ENCODE measurements around the gene PLPPR1. TPM values are rescaled to one million over a fixed set of nuclear protein-coding genes. Genes with fewer than 3 reads are reported as not detected.

The PLPPR1 gene
- total RNA-seq, 1 experiment from 2014 or later, result not detected

- ATAC-seq, result peak; percentile 79
Measured at GRCh38 chr9:101176384-101176783, 147.9 kb downstream of the PLPPR1 start.

More at GRCh38 chr9:101176384-101176783, 147.9 kb downstream of the PLPPR1 start:
- no peak overlapping the region for H3K4me3 ChIP-seq (replicated peaks in 1 of 2; ENCODE audit: low read depth in 1 of 2, low read length in 2 of 2)
- no peaks in the 10 kb centered on the region for H3K79me2 ChIP-seq (ENCODE audit: insufficient read depth, low read length)
- intact Hi-C loops (cut with micrococcal nuclease), result no loop called here
- H3K27me3 ChIP-seq (ENCODE audit: insufficient read depth, low read length), result peaks cover 4% of the 10 kb centered on the region; the same call in 1 of the 2 replicates
- no peak overlapping the region for H3K4me2 ChIP-seq (ENCODE audit: low read length)
- no peaks in the 10 kb centered on the region for H3K36me3 ChIP-seq (ENCODE audit: control insufficient read depth in 1 of 2, insufficient read depth in 2 of 2, low read length in 2 of 2)
- H3K9me2 ChIP-seq (ENCODE audit: insufficient read depth), result no peaks in the 10 kb centered on the region
- no peak overlapping the region for H3K27ac ChIP-seq (ENCODE audit: low read depth, low read length)
- ChIA-PET POLR2A (no interaction called here), CTCF (no interaction called here), RAD21 (ENCODE audit: low non-redundant PET in 1 of 2, low total read pairs in 2 of 2, uncharacterized antibody in 2 of 2, unreplicated experiment in 2 of 2) (no interaction called here)
- no peak for TF ChIP-seq ZNF274 (IDR thresholded peaks at IDR 0.05; ENCODE audit: low read depth, low read length)
- TF ChIP-seq CTCF (IDR thresholded peaks at IDR 0.05 in 2 of 3, conservative IDR thresholded peaks at IDR 0.05 in 1 of 3; ENCODE audit: borderline replicate concordance in 1 of 3, insufficient read depth in 1 of 3, low read depth in 2 of 3, low read length in 2 of 3), result peak in 2 of 3 experiments; percentile 56 to 62; a peak in 4 of 6 replicates
- TF ChIP-seq TCF7L2 (IDR thresholded peaks at IDR 0.05; ENCODE audit: borderline replicate concordance, extremely low read depth, insufficient read depth, insufficient read length), result no peak
- TF ChIP-seq ATF3 (IDR thresholded peaks at IDR 0.05), result no peak
- no peak for TF ChIP-seq ZFX (IDR thresholded peaks at IDR 0.05)
- no peak for TF ChIP-seq ELF1 (IDR thresholded peaks at IDR 0.05; ENCODE audit: borderline replicate concordance, low read depth)
- TF ChIP-seq RAD21 (IDR thresholded peaks at IDR 0.05; ENCODE audit: low read depth), result 0 out of 2 replicates have a peak, but pooled peaks have one; percentile 6
- peak; percentile 10 for DNase-seq (ENCODE audit: low read depth, low spot score)
- no peak overlapping the region for H2AFZ ChIP-seq (ENCODE audit: low read depth, low read length, poor library complexity, severe bottlenecking)
- H3K4me1 ChIP-seq (ENCODE audit: control insufficient read depth in 1 of 2, insufficient read depth in 2 of 2, low read length in 2 of 2), result no peaks in the 10 kb centered on the region
- H3K9me3 ChIP-seq (ENCODE audit: control insufficient read depth in 1 of 2, insufficient read depth in 1 of 2, low read depth in 1 of 2, low read length in 2 of 2), result no peaks in the 10 kb centered on the region
- no TSS peak for BruUV-seq (replicated peaks)
- no peaks in the 10 kb centered on the region for H4K20me1 ChIP-seq (ENCODE audit: insufficient read depth)
- H3K9ac ChIP-seq (ENCODE audit: low read length), result no peak overlapping the region
